ENCODE measurements around the gene FGF2. TPM values are rescaled to one million over a fixed set of nuclear protein-coding genes. Genes with fewer than 3 reads are reported as not detected.
A peak's percentile ranks its signal among the peaks of the same experiment; 100 is the strongest.

The FGF2 gene
- total RNA-seq, 4 donors from 2014 or later: 0.53 to 7.0 (median 3.5) TPM

GRCh38 chr4:122855353-122855890 is 28.8 kb downstream of the FGF2 start:
- no peaks in the 10 kb centered on the region for H3K9me3 ChIP-seq
- no peaks in the 10 kb centered on the region for H3K27me3 ChIP-seq
- no peaks in the 10 kb centered on the region for H3K36me3 ChIP-seq
- WGBS, 2 donors: 48 to 56% methylated on average over 2 of the region's 2 CpGs
- TF ChIP-seq CTCF (IDR thresholded peaks at IDR 0.05): no peak
- TF ChIP-seq POLR2A (IDR thresholded peaks at IDR 0.05): no peak
- no peak for DNase-seq
- peak overlapping the region; percentile 28 to 69 (median 64) for H3K27ac ChIP-seq
- intact Hi-C loops (cut with DNase I): no loop called here
- H3K4me3 ChIP-seq: peak overlapping the region in 1 of 4 donors; percentile 47
- H3K4me1 ChIP-seq: peaks cover 0 to 45% (median 10%) of the 10 kb centered on the region in 3 donors

GRCh38 chr4:122857160-122857559 is 30.5 kb downstream of the FGF2 start:
- no peaks in the 10 kb centered on the region for H3K27me3 ChIP-seq
- intact Hi-C loops (cut with DNase I): no loop called here
- 89 to 94% methylated on average over 2 of the region's 2 CpGs for WGBS, 2 donors
- no peak for TF ChIP-seq CTCF (IDR thresholded peaks at IDR 0.05)
- no peak for TF ChIP-seq POLR2A (IDR thresholded peaks at IDR 0.05)
- H3K9me3 ChIP-seq: no peaks in the 10 kb centered on the region
- H3K27ac ChIP-seq: no peak overlapping the region
- DNase-seq: no peak
- no peaks in the 10 kb centered on the region for H3K36me3 ChIP-seq
- no peak overlapping the region for H3K4me3 ChIP-seq
- H3K4me1 ChIP-seq: peaks cover 0 to 45% (median 10%) of the 10 kb centered on the region in 3 donors

- no peak for TF ChIP-seq POLR2A (IDR thresholded peaks at IDR 0.05)
- TF ChIP-seq CTCF (IDR thresholded peaks at IDR 0.05): no peak
- Histone ChIP-seq H3K27me3 (no peaks in the 10 kb centered on the region), H3K4me3 (no peak overlapping the region), H3K36me3 (no peaks in the 10 kb centered on the region), H3K9me3 (no peaks in the 10 kb centered on the region), H3K27ac (no peak overlapping the region), H3K4me1 (peaks cover 0 to 34% (median 10%) of the 10 kb centered on the region in 3 donors)
- no peak for DNase-seq
- intact Hi-C loops (cut with DNase I): no loop called here
- WGBS, 2 donors: 68 to 69% methylated on average over 2 of the region's 2 CpGs
Measured at GRCh38 chr4:122858705-122859104, 32.1 kb downstream of the FGF2 start.

- peaks cover 0 to 9% (median 0%) of the 10 kb centered on the region in 3 donors for H3K4me1 ChIP-seq
- H3K4me3 ChIP-seq: no peak overlapping the region
- intact Hi-C loops (cut with DNase I): no loop called here
- H3K27ac ChIP-seq: no peak overlapping the region
- no peaks in the 10 kb centered on the region for H3K9me3 ChIP-seq
- H3K36me3 ChIP-seq: no peaks in the 10 kb centered on the region
- H3K27me3 ChIP-seq: no peaks in the 10 kb centered on the region
- 85% methylated on average over 2 of the region's 2 CpGs for whole genome bisulfite sequencing, 2 donors
- DNase-seq: no peak
- TF ChIP-seq CTCF (IDR thresholded peaks at IDR 0.05) (no peak), POLR2A (IDR thresholded peaks at IDR 0.05) (no peak)
Measured at GRCh38 chr4:122861172-122861943, 34.7 kb downstream of the FGF2 start.

- WGBS, 2 donors: 73 to 82% methylated on average over 1 of the region's 1 CpG
- Histone ChIP-seq H3K27ac (no peak overlapping the region), H3K27me3 (no peaks in the 10 kb centered on the region), H3K9me3 (no peaks in the 10 kb centered on the region), H3K4me1 (peaks cover 0 to under 1% (median 0%) of the 10 kb centered on the region in 3 donors), H3K36me3 (no peaks in the 10 kb centered on the region), H3K4me3 (no peak overlapping the region)
- intact Hi-C loops (cut with DNase I): no loop called here
- DNase-seq: no peak
- TF ChIP-seq CTCF (IDR thresholded peaks at IDR 0.05) (no peak), POLR2A (IDR thresholded peaks at IDR 0.05) (no peak)
Measured at GRCh38 chr4:122863639-122864038, 37.0 kb downstream of the FGF2 start.

Measured in esophagus squamous epithelium (tissue), 5 donors.